Nephron progenitor cell (in vitro differentiated cells): ENCODE results near the gene TMEM8B.

Source experiments
- DNase-seq: peaks from one replicate; pipeline ENCODE4 v3.0.0; 2021
- H3K27ac Mint-ChIP-seq: 2 replicates; pipeline ENCODE4 v1.8.0; 2021; ENCODE audit warnings: mild to moderate bottlenecking, moderate library complexity, mixed read lengths
- H3K27me3 Mint-ChIP-seq: 2 replicates; pipeline ENCODE4 v1.8.0; 2021; ENCODE audit warnings: mild to moderate bottlenecking, low read depth, mixed read lengths; ENCODE audit not compliant: poor library complexity
- H3K36me3 Mint-ChIP-seq: 2 replicates; pipeline ENCODE4 v1.8.0; 2021; ENCODE audit warnings: low read depth, mixed read lengths
- H3K4me1 Mint-ChIP-seq: 2 replicates; pipeline ENCODE4 v1.8.0; 2021; ENCODE audit warnings: mixed read lengths
- H3K4me3 Mint-ChIP-seq: 2 replicates; pipeline ENCODE4 v1.8.0; 2021; ENCODE audit warnings: mild to moderate bottlenecking, moderate library complexity, mixed read lengths
- H3K9me3 Mint-ChIP-seq: 2 replicates; pipeline ENCODE4 v1.8.0; 2021; ENCODE audit warnings: mild to moderate bottlenecking, moderate library complexity, mixed read lengths
- CTCF ChIP-seq: fragments of 200-600 bp; sonication (generic); IDR thresholded peaks from 2 replicates; pipeline ENCODE4 v1.5.0; 2021; ENCODE audit warnings: antibody characterized with exemption

Gene TMEM8B

GRCh38 chr9:35854091-35854762, 25.2 kb downstream of the TMEM8B start:
- TF ChIP-seq CTCF: no peak
- Mint-ChIP-seq H3K36me3 (peaks cover 9% of the 10 kb centered on the region), H3K27me3 (peaks cover 7% of the 10 kb centered on the region), H3K4me3 (no peak overlapping the region), H3K27ac (peak overlapping the region; percentile 21), H3K4me1 (no peaks in the 10 kb centered on the region), H3K9me3 (no peaks in the 10 kb centered on the region)
- DNase-seq: no peak

- peaks cover 9% of the 10 kb centered on the region for H3K36me3 Mint-ChIP-seq
- TF ChIP-seq CTCF: no peak
- H3K9me3 Mint-ChIP-seq: no peaks in the 10 kb centered on the region
- no peak for DNase-seq
- no peak overlapping the region for H3K4me3 Mint-ChIP-seq
- no peaks in the 10 kb centered on the region for H3K4me1 Mint-ChIP-seq
- H3K27me3 Mint-ChIP-seq: peaks cover 20% of the 10 kb centered on the region
- H3K27ac Mint-ChIP-seq: peak overlapping the region; percentile 9
Observed at GRCh38 chr9:35856206-35856605, 27.2 kb downstream of the TMEM8B start.

- TF ChIP-seq CTCF: no peak
- Mint-ChIP-seq H3K9me3 (no peaks in the 10 kb centered on the region), H3K27me3 (peaks cover 22% of the 10 kb centered on the region), H3K4me1 (no peaks in the 10 kb centered on the region), H3K36me3 (peaks cover 9% of the 10 kb centered on the region), H3K4me3 (no peak overlapping the region), H3K27ac (no peak overlapping the region)
- DNase-seq: no peak
Observed at GRCh38 chr9:35856882-35857281, 27.9 kb downstream of the TMEM8B start.

- Mint-ChIP-seq H3K4me1 (no peaks in the 10 kb centered on the region), H3K9me3 (no peaks in the 10 kb centered on the region), H3K36me3 (no peaks in the 10 kb centered on the region), H3K4me3 (no peak overlapping the region), H3K27ac (no peak overlapping the region), H3K27me3 (peaks cover 20% of the 10 kb centered on the region)
- TF ChIP-seq CTCF: no peak
- DNase-seq: no peak
Observed at GRCh38 chr9:35858458-35858857, 29.4 kb downstream of the TMEM8B start.

GRCh38 chr9:35859310-35859989, 30.4 kb downstream of the TMEM8B start:
- H3K9me3 Mint-ChIP-seq: no peaks in the 10 kb centered on the region
- no peak overlapping the region for H3K4me3 Mint-ChIP-seq
- H3K36me3 Mint-ChIP-seq: no peaks in the 10 kb centered on the region
- H3K27me3 Mint-ChIP-seq: peaks cover 20% of the 10 kb centered on the region
- no peak overlapping the region for H3K27ac Mint-ChIP-seq
- no peak for DNase-seq
- H3K4me1 Mint-ChIP-seq: peaks cover 5% of the 10 kb centered on the region
- no peak for TF ChIP-seq CTCF

- DNase-seq: no peak
- no peak for TF ChIP-seq CTCF
- Mint-ChIP-seq H3K4me3 (no peak overlapping the region), H3K27ac (no peak overlapping the region), H3K4me1 (peaks cover 5% of the 10 kb centered on the region), H3K27me3 (peaks cover 20% of the 10 kb centered on the region), H3K36me3 (no peaks in the 10 kb centered on the region), H3K9me3 (no peaks in the 10 kb centered on the region)
Observed at GRCh38 chr9:35859990-35860339, 30.9 kb downstream of the TMEM8B start.
